Neural progenitor cell (in vitro differentiated cells): ENCODE measurements around the gene BICRAL.

Source experiments
- CTCF ChIP-seq: fragments of 200-600 bp; sonication (generic); IDR thresholded peaks from 2 replicates; pipeline ENCODE4 v1.5.1; 2017; ENCODE audit warnings: antibody characterized with exemption, mild to moderate bottlenecking
- EZH2phosphoT487 ChIP-seq: fragments of 200-600 bp; sonication (generic); IDR thresholded peaks from 2 replicates; pipeline ENCODE4 v1.6.1; 2017; ENCODE audit warnings: antibody characterized with exemption

- TF ChIP-seq CTCF (no peak), EZH2phosphoT487 (no peak)
Measured at GRCh38 chr6:42915732-42916131, 133.9 kb downstream of the BICRAL start, which contains the start of gene PTCRA.
